ENCODE data around the gene FZD4.

GRCh38 chr11:86948733-86949132 is 6.5 kb downstream of the FZD4 start:
- TF ChIP-seq POLR2A (IDR thresholded peaks at IDR 0.05; ENCODE audit: low read depth, low read length), result no peak
- TF ChIP-seq POLR2AphosphoS5 (IDR thresholded peaks at IDR 0.05; ENCODE audit: low read depth, low read length), result no peak
- TF ChIP-seq TAF1 (IDR thresholded peaks at IDR 0.05; ENCODE audit: borderline replicate concordance, low read depth, low read length), result no peak
